ENCODE results near the gene FA2H. TPM values are rescaled to one million over a fixed set of nuclear protein-coding genes. Genes with fewer than 3 reads are reported as not detected.

The FA2H gene
- total RNA-seq, 1 donor from 2014 or later, result not detected

GRCh38 chr16:74760007-74760767 lies 14.4 kb downstream of the FA2H start:
- Mint-ChIP-seq H3K27me3 (ENCODE audit: insufficient read depth, low read depth) (peaks cover 11% of the 10 kb centered on the region), H3K4me1 (peaks cover 2% of the 10 kb centered on the region), H3K36me3 (no peaks in the 10 kb centered on the region), H3K4me3 (no peak overlapping the region), H3K9me3 (no peaks in the 10 kb centered on the region), H3K27ac (no peak overlapping the region)
- no peak overlapping the region for H3K9ac ChIP-seq
- H4K20me1 ChIP-seq (ENCODE audit: low read depth), result no peaks in the 10 kb centered on the region
- H3F3A ChIP-seq (ENCODE audit: low read depth), result no peaks in the 10 kb centered on the region
- no peaks in the 10 kb centered on the region for H3K27me3 ChIP-seq
- TF ChIP-seq EZH2 (IDR thresholded peaks at IDR 0.05) (no peak), EZH2phosphoT487 (IDR thresholded peaks at IDR 0.05) (no peak)
- TF ChIP-seq, protein P1, sequence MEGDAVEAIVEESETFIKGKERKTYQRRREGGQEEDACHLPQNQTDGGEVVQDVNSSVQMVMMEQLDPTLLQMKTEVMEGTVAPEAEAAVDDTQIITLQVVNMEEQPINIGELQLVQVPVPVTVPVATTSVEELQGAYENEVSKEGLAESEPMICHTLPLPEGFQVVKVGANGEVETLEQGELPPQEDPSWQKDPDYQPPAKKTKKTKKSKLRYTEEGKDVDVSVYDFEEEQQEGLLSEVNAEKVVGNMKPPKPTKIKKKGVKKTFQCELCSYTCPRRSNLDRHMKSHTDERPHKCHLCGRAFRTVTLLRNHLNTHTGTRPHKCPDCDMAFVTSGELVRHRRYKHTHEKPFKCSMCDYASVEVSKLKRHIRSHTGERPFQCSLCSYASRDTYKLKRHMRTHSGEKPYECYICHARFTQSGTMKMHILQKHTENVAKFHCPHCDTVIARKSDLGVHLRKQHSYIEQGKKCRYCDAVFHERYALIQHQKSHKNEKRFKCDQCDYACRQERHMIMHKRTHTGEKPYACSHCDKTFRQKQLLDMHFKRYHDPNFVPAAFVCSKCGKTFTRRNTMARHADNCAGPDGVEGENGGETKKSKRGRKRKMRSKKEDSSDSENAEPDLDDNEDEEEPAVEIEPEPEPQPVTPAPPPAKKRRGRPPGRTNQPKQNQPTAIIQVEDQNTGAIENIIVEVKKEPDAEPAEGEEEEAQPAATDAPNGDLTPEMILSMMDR (IDR thresholded peaks at IDR 0.05), result no peak
- H3K4me2 ChIP-seq, result no peak overlapping the region
- H3K9me3 ChIP-seq (ENCODE audit: low read depth), result no peaks in the 10 kb centered on the region
- H2AFZ ChIP-seq (replicated peaks), result peak overlapping the region; percentile 17
- DNase-seq (ENCODE audit: low spot score), result no peak
- H3K79me2 ChIP-seq (ENCODE audit: low read depth), result no peaks in the 10 kb centered on the region
- no peak overlapping the region for H3K27ac ChIP-seq
- H3K36me3 ChIP-seq, result no peaks in the 10 kb centered on the region
- H3K4me3 ChIP-seq, result no peak overlapping the region
- H3K4me1 ChIP-seq, result no peaks in the 10 kb centered on the region

GRCh38 chr16:74759564-74759963 lies 15.1 kb downstream of the FA2H start:
- no peak overlapping the region for H3K4me3 ChIP-seq
- no peak overlapping the region for H2AFZ ChIP-seq (replicated peaks)
- H3K27ac ChIP-seq, result no peak overlapping the region
- H3K9me3 ChIP-seq (ENCODE audit: low read depth), result no peaks in the 10 kb centered on the region
- H3K36me3 ChIP-seq, result no peaks in the 10 kb centered on the region
- H3F3A ChIP-seq (ENCODE audit: low read depth), result no peaks in the 10 kb centered on the region
- Mint-ChIP-seq H3K4me1 (peaks cover 2% of the 10 kb centered on the region), H3K27me3 (ENCODE audit: insufficient read depth, low read depth) (peaks cover 11% of the 10 kb centered on the region), H3K36me3 (no peaks in the 10 kb centered on the region), H3K9me3 (no peaks in the 10 kb centered on the region), H3K4me3 (no peak overlapping the region), H3K27ac (no peak overlapping the region)
- H3K79me2 ChIP-seq (ENCODE audit: low read depth), result no peaks in the 10 kb centered on the region
- DNase-seq (ENCODE audit: low spot score), result no peak
- H3K4me1 ChIP-seq, result no peaks in the 10 kb centered on the region
- no peak overlapping the region for H3K4me2 ChIP-seq
- H3K27me3 ChIP-seq, result no peaks in the 10 kb centered on the region
- TF ChIP-seq EZH2 (IDR thresholded peaks at IDR 0.05), result no peak
- no peak for TF ChIP-seq EZH2phosphoT487 (IDR thresholded peaks at IDR 0.05)
- TF ChIP-seq, protein P1 (IDR thresholded peaks at IDR 0.05), result no peak
- H4K20me1 ChIP-seq (ENCODE audit: low read depth), result no peaks in the 10 kb centered on the region
- H3K9ac ChIP-seq, result no peak overlapping the region

- TF ChIP-seq EZH2phosphoT487 (IDR thresholded peaks at IDR 0.05) (no peak), EZH2 (IDR thresholded peaks at IDR 0.05) (no peak)
- TF ChIP-seq, protein P1 (IDR thresholded peaks at IDR 0.05), result no peak
- no peaks in the 10 kb centered on the region for H3K79me2 ChIP-seq (ENCODE audit: low read depth)
- no peak overlapping the region for H3K27ac ChIP-seq
- no peaks in the 10 kb centered on the region for H3K36me3 Mint-ChIP-seq
- no peaks in the 10 kb centered on the region for H3K27me3 ChIP-seq
- H3K4me2 ChIP-seq, result no peak overlapping the region
- no peaks in the 10 kb centered on the region for H3F3A ChIP-seq (ENCODE audit: low read depth)
- no peaks in the 10 kb centered on the region for H3K9me3 ChIP-seq (ENCODE audit: low read depth)
- H2AFZ ChIP-seq (replicated peaks), result no peak overlapping the region
- H4K20me1 ChIP-seq (ENCODE audit: low read depth), result no peaks in the 10 kb centered on the region
- no peak overlapping the region for H3K27ac Mint-ChIP-seq
- no peak overlapping the region for H3K9ac ChIP-seq
- no peak overlapping the region for H3K4me3 ChIP-seq
- H3K36me3 ChIP-seq, result no peaks in the 10 kb centered on the region
- no peak for DNase-seq (ENCODE audit: low spot score)
- peaks cover 2% of the 10 kb centered on the region for H3K4me1 Mint-ChIP-seq
- no peaks in the 10 kb centered on the region for H3K9me3 Mint-ChIP-seq
- no peaks in the 10 kb centered on the region for H3K4me1 ChIP-seq
- H3K4me3 Mint-ChIP-seq, result no peak overlapping the region
- H3K27me3 Mint-ChIP-seq (ENCODE audit: insufficient read depth, low read depth), result peaks cover 10% of the 10 kb centered on the region
Observed at GRCh38 chr16:74758801-74759200, 15.8 kb downstream of the FA2H start.
